SU-DHL-6 (cell line): Measurements from ENCODE around the gene CEP63.

Experiments
- EZH2phosphoT487 ChIP-seq: fragments of 200-600 bp; sonication (generic), shearing (Covaris generic); conservative IDR thresholded peaks from 2 replicates; pipeline ENCODE4 v1.6.1; 2018; ENCODE audit warnings: mild to moderate bottlenecking, antibody characterized with exemption, low read length, moderate library complexity, mixed read lengths
- TF ChIP-seq, protein P1 (sequence below): fragments of 200-600 bp; sonication (generic); IDR thresholded peaks from one replicate; pipeline ENCODE4 v1.5.1; 2017; ENCODE audit warnings: antibody characterized with exemption, mild to moderate bottlenecking, low read length, moderate library complexity; ENCODE audit not compliant: insufficient read depth, poor library complexity, severe bottlenecking

DNA sequence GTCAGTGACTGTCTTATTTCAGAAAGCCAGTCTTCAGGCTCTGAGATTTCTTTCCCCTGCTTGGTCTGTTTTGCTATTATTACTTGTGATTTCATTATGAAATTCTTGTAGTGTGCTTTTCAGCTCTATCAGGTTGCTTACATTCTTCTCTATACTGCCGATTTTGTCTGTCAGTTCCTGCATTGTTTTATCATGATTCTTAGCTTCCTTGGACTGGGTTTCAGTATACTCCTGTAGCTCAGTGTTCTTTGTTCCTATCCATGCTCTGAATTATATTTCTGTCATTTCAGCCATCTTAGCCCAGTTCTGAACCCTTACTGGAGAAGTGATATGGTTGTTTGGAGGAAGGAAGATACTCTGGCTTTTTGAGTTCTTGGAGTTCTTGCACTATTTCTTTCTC is 40.5 kb downstream of the CEP63 start:
- no peak for TF ChIP-seq EZH2phosphoT487
- TF ChIP-seq, protein P1, sequence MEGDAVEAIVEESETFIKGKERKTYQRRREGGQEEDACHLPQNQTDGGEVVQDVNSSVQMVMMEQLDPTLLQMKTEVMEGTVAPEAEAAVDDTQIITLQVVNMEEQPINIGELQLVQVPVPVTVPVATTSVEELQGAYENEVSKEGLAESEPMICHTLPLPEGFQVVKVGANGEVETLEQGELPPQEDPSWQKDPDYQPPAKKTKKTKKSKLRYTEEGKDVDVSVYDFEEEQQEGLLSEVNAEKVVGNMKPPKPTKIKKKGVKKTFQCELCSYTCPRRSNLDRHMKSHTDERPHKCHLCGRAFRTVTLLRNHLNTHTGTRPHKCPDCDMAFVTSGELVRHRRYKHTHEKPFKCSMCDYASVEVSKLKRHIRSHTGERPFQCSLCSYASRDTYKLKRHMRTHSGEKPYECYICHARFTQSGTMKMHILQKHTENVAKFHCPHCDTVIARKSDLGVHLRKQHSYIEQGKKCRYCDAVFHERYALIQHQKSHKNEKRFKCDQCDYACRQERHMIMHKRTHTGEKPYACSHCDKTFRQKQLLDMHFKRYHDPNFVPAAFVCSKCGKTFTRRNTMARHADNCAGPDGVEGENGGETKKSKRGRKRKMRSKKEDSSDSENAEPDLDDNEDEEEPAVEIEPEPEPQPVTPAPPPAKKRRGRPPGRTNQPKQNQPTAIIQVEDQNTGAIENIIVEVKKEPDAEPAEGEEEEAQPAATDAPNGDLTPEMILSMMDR, result no peak
